MCF 10A (cell line): ENCODE results near the gene RIPOR2. TPM values are rescaled to one million over a fixed set of nuclear protein-coding genes. Genes with fewer than 3 reads are reported as not detected.

Experiments
- BruUV-seq: library from RNA; stranded (reverse); fragments of 400-500 nt; replicated peaks from 2 replicates; lab custom pipeline; 2021; lab: Mats Ljungman, UMichigan
- CTCF ChIA-PET: fragments of 300-600 bp; sonication (Branson Sonifier 250); formaldehyde crosslinking; extraction: SDS; loops from one replicate; lab custom pipeline; 2021; ENCODE audit warnings: antibody characterized with exemption, inconsistent platforms; lab: Yijun Ruan, JAX
- POLR2A ChIA-PET: fragments of 300-600, 350-650 bp; sonication (Branson Sonifier 250); formaldehyde crosslinking; extraction: SDS; loops from one replicate; lab custom pipeline; 2020; ENCODE audit warnings: antibody characterized with exemption, inconsistent platforms; lab: Yijun Ruan, JAX
- DNase-seq: peaks from one replicate; pipeline ENCODE4 v3.0.0-alpha.2; 2018; ENCODE audit not compliant: unreplicated experiment
- H3K27ac Mint-ChIP-seq: one replicate; pipeline ENCODE4 v1.8.0; 2022; ENCODE audit warnings: mild to moderate bottlenecking, low read depth, mixed read lengths; ENCODE audit not compliant: unreplicated experiment
- H3K27me3 Mint-ChIP-seq: one replicate; pipeline ENCODE4 v1.8.0; 2022; ENCODE audit warnings: mixed read lengths; ENCODE audit not compliant: insufficient read depth, unreplicated experiment
- H3K36me3 Mint-ChIP-seq: one replicate; pipeline ENCODE4 v1.8.0; 2022; ENCODE audit warnings: mild to moderate bottlenecking, moderate library complexity, mixed read lengths; ENCODE audit not compliant: insufficient read depth, unreplicated experiment
- H3K4me1 Mint-ChIP-seq: one replicate; pipeline ENCODE4 v1.8.0; 2022; ENCODE audit warnings: mixed read lengths; ENCODE audit not compliant: insufficient read depth, unreplicated experiment
- H3K4me3 Mint-ChIP-seq: one replicate; pipeline ENCODE4 v1.8.0; 2022; ENCODE audit warnings: mild to moderate bottlenecking, moderate library complexity, mixed read lengths; ENCODE audit not compliant: unreplicated experiment
- H3K9me3 Mint-ChIP-seq: one replicate; pipeline ENCODE4 v1.8.0; 2022; ENCODE audit warnings: mixed read lengths; ENCODE audit not compliant: unreplicated experiment
- intact Hi-C: fragments of 100-400 bp; cut with micrococcal nuclease; formaldehyde crosslinking; loops from 2 replicates; pipeline ENCODE4 v1.14.1; 2022
- total RNA-seq: library from RNA; stranded (reverse); gene quantifications from 2 replicates; pipeline ENCODE4 v1.2.3, GENCODE V29; 2022
- TF ChIP-seq, protein P1 (sequence below): fragments of 200-600 bp; IDR thresholded peaks from one replicate; pipeline ENCODE4 v1.8.0; 2022; ENCODE audit warnings: antibody characterized with exemption, mild to moderate bottlenecking; ENCODE audit not compliant: unreplicated experiment

The RIPOR2 gene
- total RNA-seq, 1 experiment from 2014 or later = 4.9 TPM

DNA sequence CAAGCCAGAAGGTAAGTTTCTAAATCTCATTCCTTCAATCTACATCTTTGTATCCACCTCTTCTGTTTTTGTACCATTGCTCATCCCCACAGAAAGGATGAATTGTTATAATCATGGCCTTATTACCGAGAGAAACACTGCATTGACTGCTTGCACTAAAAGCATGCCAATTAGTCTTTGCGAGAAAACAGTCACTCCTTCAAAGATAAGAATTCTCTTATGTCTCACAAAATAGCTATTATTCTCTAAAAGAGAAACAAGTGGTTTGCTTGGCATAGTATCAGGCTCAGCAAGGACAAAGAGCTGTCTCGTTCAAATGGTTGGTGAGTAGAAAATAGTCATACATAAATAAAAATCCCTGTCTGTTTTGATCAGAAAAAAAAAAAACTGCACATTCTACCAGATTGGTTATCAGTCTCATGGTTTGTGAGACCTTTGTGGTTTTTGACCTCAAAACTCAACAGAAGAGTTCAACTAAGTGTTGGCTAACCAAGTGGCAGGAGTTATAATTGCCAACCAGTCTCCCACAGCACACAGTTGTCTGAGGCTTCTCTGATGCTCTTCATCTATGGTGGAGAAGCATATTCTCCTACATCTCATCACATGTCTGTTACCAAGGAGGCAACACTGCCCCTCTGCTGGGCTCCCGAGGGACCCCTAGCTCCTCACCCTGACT lies 101.9 kb downstream of the RIPOR2 start:
- intact Hi-C loops = no loop called here
- BruUV-seq = no TSS peak
- TF ChIP-seq, protein P1, sequence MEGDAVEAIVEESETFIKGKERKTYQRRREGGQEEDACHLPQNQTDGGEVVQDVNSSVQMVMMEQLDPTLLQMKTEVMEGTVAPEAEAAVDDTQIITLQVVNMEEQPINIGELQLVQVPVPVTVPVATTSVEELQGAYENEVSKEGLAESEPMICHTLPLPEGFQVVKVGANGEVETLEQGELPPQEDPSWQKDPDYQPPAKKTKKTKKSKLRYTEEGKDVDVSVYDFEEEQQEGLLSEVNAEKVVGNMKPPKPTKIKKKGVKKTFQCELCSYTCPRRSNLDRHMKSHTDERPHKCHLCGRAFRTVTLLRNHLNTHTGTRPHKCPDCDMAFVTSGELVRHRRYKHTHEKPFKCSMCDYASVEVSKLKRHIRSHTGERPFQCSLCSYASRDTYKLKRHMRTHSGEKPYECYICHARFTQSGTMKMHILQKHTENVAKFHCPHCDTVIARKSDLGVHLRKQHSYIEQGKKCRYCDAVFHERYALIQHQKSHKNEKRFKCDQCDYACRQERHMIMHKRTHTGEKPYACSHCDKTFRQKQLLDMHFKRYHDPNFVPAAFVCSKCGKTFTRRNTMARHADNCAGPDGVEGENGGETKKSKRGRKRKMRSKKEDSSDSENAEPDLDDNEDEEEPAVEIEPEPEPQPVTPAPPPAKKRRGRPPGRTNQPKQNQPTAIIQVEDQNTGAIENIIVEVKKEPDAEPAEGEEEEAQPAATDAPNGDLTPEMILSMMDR = no peak
- no peak overlapping the region for H3K27ac Mint-ChIP-seq
- ChIA-PET CTCF (interaction anchor here (0.7 kb wide), 1 partner anchor 723 kb away, joined by 4 read pairs; no protein-coding TSS in a partner anchor), POLR2A (interaction anchor here (0.5 to 1.8 kb wide), 5 partner anchors 10 to 304 kb away, joined by 3 to 6 read pairs (median 5); no protein-coding TSS in a partner anchor)
- H3K36me3 Mint-ChIP-seq = peaks cover 10% of the 10 kb centered on the region
- DNase-seq = no peak
- H3K9me3 Mint-ChIP-seq = no peaks in the 10 kb centered on the region
- H3K27me3 Mint-ChIP-seq = no peaks in the 10 kb centered on the region
- H3K4me3 Mint-ChIP-seq = no peak overlapping the region
- peaks cover under 1% of the 10 kb centered on the region for H3K4me1 Mint-ChIP-seq

- no TSS peak for BruUV-seq
These were observed 103.0 kb downstream of the RIPOR2 start for GRCh38 chr6:24832794-24833193.

DNA sequence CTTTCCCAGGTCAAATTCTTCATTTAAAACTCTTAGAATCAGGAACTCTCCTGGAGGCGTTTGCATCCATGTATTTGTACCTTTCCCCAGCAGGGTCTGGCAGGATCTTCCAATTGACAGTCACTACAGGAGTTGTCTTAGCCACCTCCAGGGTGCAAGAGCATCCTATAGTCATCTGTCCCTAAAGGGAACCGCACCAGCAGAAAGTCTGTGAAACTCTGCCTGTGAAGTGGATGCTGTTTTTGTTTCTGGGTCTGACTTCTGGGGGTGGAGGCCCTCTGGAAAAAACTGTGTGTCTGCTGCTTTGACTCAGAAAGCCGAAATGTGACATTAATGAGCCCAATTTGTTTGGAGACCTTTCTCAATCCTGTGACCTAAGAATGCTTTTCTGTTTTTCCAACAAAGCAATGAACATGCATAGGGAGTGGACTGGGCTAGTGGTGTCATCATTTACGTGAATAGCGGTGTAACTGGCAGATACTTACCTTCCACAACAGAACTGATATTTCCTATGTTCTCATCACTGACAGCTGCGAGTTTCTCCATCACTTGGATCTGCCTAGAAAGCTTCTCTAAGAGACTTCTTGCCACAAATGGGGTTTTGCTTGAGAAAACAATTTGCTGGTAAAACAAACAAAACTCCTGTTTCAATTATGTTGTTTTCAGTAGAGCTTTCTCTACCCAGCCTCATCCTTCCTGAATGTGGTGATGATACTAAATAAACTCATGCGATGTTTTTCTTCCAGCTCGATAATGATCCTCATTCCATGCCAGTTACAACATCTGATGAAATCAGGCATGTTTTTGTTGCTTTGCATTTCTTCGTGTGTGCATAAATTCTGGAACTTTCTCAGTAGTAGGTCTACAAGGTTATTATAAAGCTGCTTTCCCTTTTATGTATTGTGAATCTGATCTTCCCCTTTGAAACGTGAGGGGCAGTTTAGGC lies 103.7 kb downstream of the RIPOR2 start:
- POLR2A ChIA-PET = interaction anchor here (0.7 to 1.6 kb wide), 4 partner anchors 9 to 185 kb away, joined by 3 to 6 read pairs (median 5); no protein-coding TSS in a partner anchor
- DNase-seq = no peak
- H3K27ac Mint-ChIP-seq = no peak overlapping the region
- peaks cover 10% of the 10 kb centered on the region for H3K36me3 Mint-ChIP-seq
- CTCF ChIA-PET = interaction anchor here (0.5 to 1.2 kb wide), 2 partner anchors 24 to 551 kb away, joined by 3 to 6 read pairs; no protein-coding TSS in a partner anchor
- TF ChIP-seq, protein P1 = no peak
- H3K4me1 Mint-ChIP-seq = peaks cover 17% of the 10 kb centered on the region
- H3K9me3 Mint-ChIP-seq = no peaks in the 10 kb centered on the region
- intact Hi-C loops = no loop called here
- H3K27me3 Mint-ChIP-seq = no peaks in the 10 kb centered on the region
- H3K4me3 Mint-ChIP-seq = no peak overlapping the region
- no TSS peak for BruUV-seq

More at GRCh38 chr6:24832794-24833193, 103.0 kb downstream of the RIPOR2 start:
- no peak for DNase-seq
- H3K36me3 Mint-ChIP-seq = peaks cover 10% of the 10 kb centered on the region
- no peaks in the 10 kb centered on the region for H3K27me3 Mint-ChIP-seq
- H3K9me3 Mint-ChIP-seq = no peaks in the 10 kb centered on the region
- CTCF ChIA-PET = interaction anchor here (1.2 kb wide), 1 partner anchor 23 kb away, joined by 6 read pairs; no protein-coding TSS in a partner anchor
- no peak overlapping the region for H3K27ac Mint-ChIP-seq
- TF ChIP-seq, protein P1 = no peak
- H3K4me1 Mint-ChIP-seq = peaks cover 9% of the 10 kb centered on the region
- H3K4me3 Mint-ChIP-seq = no peak overlapping the region
- intact Hi-C loops = no loop called here
- POLR2A ChIA-PET = interaction anchor here (1.3 to 1.6 kb wide), 3 partner anchors 10 to 185 kb away, joined by 3 to 6 read pairs (median 6); no protein-coding TSS in a partner anchor
